GM21515 (cell line): ENCODE measurements around the gene PRDM16.

Experiments used
- ATAC-seq: cut with Tn5 transposase; IDR thresholded peaks from one replicate; pipeline ENCODE4 v1.9.1; 2021; ENCODE audit not compliant: unreplicated experiment

PRDM16 gene

GRCh38 chr1:3197781-3198316 lies 128.8 kb downstream of the PRDM16 start:
- no peak for ATAC-seq

GRCh38 chr1:3198371-3199271 lies 129.6 kb downstream of the PRDM16 start:
- ATAC-seq = no peak

DNA sequence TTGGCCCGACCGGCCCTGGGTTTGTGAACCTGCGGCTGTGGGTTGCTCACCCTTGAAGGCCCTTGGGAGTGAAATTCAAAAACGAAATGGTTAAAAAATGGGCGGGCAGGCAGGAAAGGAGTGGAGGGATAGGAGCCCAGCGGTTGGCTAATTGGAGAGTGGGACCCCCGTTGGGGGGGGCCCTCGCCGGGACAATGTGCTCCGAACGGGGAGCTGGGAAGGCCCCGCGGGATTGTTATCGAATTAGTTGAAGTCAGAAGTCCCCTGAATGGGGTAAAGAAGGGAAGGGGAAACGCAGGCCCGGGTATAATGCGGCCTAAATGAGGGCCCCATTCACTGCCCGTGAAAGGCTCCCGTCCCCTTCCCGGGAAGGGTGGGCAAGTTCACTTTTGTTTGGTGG lies 135.7 kb downstream of the PRDM16 start:
- no peak for ATAC-seq

- ATAC-seq = no peak
These were observed 136.8 kb downstream of the PRDM16 start for GRCh38 chr1:3205815-3206214.

- no peak for ATAC-seq
These were observed 137.7 kb downstream of the PRDM16 start for GRCh38 chr1:3206696-3207095.

GRCh38 chr1:3207217-3207848 lies 138.3 kb downstream of the PRDM16 start:
- ATAC-seq = no peak

- no peak for ATAC-seq
These were observed 139.8 kb downstream of the PRDM16 start for GRCh38 chr1:3208819-3209200.

- ATAC-seq = no peak
These were observed 140.2 kb downstream of the PRDM16 start for GRCh38 chr1:3209201-3209600.

GRCh38 chr1:3211582-3212375 lies 142.8 kb downstream of the PRDM16 start:
- no peak for ATAC-seq

- no peak for ATAC-seq
These were observed 143.7 kb downstream of the PRDM16 start for GRCh38 chr1:3212453-3213355.

DNA sequence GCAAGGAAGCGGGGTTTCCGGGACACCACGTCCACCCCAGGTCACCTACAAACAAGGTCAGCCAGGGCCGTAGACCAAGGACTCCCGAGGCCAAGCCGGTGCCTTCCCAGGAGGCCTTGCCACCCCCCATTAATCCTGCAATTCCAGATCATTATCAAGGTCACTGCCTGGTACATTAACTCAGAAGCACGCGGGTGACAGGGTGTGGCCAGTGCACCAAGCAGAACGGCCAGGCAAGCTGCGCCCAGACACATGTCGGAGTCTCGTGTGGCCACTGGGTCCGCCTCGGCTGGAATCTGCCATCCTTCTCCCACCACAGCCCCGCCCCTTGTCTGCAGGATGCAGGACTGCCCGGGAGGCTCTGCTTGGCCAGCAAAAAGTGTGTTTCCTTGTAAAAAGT lies 144.7 kb downstream of the PRDM16 start:
- no peak for ATAC-seq

GRCh38 chr1:3215198-3216014 lies 146.4 kb downstream of the PRDM16 start:
- ATAC-seq = no peak

- ATAC-seq = no peak
These were observed 147.0 kb downstream of the PRDM16 start for GRCh38 chr1:3216015-3216391.

DNA sequence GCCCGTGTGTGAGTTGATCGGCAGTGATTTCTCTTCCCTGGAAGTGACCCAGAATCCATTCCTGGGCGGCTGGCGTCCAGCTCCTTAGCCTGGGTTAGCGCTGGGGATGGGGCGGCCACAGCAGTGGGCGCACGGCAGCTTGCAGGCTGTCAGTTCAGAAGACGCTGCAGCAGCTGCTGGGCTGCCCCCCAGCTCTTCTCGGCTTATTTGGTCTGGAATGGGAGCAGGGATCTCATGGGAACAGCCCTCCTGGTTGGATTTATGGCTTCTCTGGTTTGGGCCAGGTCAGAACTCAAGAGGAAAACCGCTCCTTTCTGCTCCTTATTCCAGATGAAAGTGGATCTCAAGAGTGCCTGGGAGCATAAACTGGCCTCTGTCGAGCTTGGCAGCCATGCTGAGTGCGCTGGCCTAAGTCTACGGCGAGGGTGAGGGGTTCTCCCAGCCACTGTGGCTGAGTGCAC lies 148.2 kb downstream of the PRDM16 start:
- no peak for ATAC-seq

GRCh38 chr1:3217979-3218679 lies 149.1 kb downstream of the PRDM16 start:
- no peak for ATAC-seq

- ATAC-seq = no peak
These were observed 150.2 kb downstream of the PRDM16 start for GRCh38 chr1:3219005-3219790.

- no peak for ATAC-seq
These were observed 150.9 kb downstream of the PRDM16 start for GRCh38 chr1:3219791-3220467.
